ENCODE results near the gene IRF2.

The IRF2 gene

GRCh38 chr4:184362396-184362795 is 112.0 kb downstream of the IRF2 start:
- TF ChIP-seq TCF4 (CRISPR knock-in tag; IDR thresholded peaks at IDR 0.05; ENCODE audit: borderline replicate concordance), result no peak
- TF ChIP-seq ARNTL (CRISPR knock-in tag; IDR thresholded peaks at IDR 0.05; ENCODE audit: borderline replicate concordance, low read depth), result no peak
- no peak for TF ChIP-seq BACH2 (CRISPR knock-in tag; IDR thresholded peaks at IDR 0.05; ENCODE audit: borderline replicate concordance)
- no peak for TF ChIP-seq TOX (CRISPR knock-in tag; IDR thresholded peaks at IDR 0.05; ENCODE audit: borderline replicate concordance)
- TF ChIP-seq TSHZ2 (CRISPR knock-in tag; IDR thresholded peaks at IDR 0.05), result no peak
- TF ChIP-seq CSDC2 (CRISPR knock-in tag; IDR thresholded peaks at IDR 0.05), result no peak
- no peak for TF ChIP-seq ZC3H10 (CRISPR knock-in tag; IDR thresholded peaks at IDR 0.05)
- no peak for TF ChIP-seq RARB (CRISPR knock-in tag; IDR thresholded peaks at IDR 0.05)
- TF ChIP-seq, protein P1, sequence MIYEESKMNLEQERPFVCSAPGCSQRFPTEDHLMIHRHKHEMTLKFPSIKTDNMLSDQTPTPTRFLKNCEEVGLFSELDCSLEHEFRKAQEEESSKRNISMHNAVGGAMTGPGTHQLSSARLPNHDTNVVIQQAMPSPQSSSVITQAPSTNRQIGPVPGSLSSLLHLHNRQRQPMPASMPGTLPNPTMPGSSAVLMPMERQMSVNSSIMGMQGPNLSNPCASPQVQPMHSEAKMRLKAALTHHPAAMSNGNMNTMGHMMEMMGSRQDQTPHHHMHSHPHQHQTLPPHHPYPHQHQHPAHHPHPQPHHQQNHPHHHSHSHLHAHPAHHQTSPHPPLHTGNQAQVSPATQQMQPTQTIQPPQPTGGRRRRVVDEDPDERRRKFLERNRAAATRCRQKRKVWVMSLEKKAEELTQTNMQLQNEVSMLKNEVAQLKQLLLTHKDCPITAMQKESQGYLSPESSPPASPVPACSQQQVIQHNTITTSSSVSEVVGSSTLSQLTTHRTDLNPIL (CRISPR knock-in tag; IDR thresholded peaks at IDR 0.05; ENCODE audit: low read depth), result no peak
- no peak for TF ChIP-seq GLIS3 (CRISPR knock-in tag; IDR thresholded peaks at IDR 0.05)
- TF ChIP-seq, protein P2, sequence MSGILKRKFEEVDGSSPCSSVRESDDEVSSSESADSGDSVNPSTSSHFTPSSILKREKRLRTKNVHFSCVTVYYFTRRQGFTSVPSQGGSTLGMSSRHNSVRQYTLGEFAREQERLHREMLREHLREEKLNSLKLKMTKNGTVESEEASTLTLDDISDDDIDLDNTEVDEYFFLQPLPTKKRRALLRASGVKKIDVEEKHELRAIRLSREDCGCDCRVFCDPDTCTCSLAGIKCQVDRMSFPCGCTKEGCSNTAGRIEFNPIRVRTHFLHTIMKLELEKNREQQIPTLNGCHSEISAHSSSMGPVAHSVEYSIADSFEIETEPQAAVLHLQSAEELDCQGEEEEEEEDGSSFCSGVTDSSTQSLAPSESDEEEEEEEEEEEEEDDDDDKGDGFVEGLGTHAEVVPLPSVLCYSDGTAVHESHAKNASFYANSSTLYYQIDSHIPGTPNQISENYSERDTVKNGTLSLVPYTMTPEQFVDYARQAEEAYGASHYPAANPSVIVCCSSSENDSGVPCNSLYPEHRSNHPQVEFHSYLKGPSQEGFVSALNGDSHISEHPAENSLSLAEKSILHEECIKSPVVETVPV (CRISPR knock-in tag; IDR thresholded peaks at IDR 0.05), result no peak
- TF ChIP-seq ZNF8 (CRISPR knock-in tag; IDR thresholded peaks at IDR 0.05), result no peak
- TF ChIP-seq ISL1 (CRISPR knock-in tag; IDR thresholded peaks at IDR 0.05), result no peak
- TF ChIP-seq, protein P3, sequence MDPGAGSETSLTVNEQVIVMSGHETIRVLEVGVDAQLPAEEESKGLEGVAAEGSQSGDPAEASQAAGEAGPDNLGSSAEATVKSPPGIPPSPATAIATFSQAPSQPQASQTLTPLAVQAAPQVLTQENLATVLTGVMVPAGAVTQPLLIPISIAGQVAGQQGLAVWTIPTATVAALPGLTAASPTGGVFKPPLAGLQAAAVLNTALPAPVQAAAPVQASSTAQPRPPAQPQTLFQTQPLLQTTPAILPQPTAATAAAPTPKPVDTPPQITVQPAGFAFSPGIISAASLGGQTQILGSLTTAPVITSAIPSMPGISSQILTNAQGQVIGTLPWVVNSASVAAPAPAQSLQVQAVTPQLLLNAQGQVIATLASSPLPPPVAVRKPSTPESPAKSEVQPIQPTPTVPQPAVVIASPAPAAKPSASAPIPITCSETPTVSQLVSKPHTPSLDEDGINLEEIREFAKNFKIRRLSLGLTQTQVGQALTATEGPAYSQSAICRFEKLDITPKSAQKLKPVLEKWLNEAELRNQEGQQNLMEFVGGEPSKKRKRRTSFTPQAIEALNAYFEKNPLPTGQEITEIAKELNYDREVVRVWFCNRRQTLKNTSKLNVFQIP (CRISPR knock-in tag; IDR thresholded peaks at IDR 0.05; ENCODE audit: borderline replicate concordance, low read depth), result no peak
- no peak for ATAC-seq

DNA sequence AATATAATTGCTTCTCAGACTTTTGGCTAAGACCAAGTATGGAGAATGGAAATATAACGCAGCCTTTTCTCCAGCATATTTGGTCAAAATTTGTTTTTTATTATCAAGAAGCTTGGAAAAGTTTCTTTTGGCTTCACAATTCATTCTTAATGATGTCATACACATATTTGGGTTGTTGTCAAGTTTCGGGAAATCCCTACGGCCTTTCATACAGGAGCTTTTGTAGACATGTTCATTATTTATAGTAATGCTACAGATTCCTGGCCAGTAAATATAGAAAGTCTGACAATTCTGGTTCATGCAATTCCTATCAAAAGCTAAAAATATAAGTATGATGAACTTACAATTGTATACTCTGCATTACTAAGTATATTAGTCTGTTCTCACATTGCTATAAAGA is 112.9 kb downstream of the IRF2 start:
- no peak for ATAC-seq
- TF ChIP-seq, protein P1 (CRISPR knock-in tag; IDR thresholded peaks at IDR 0.05; ENCODE audit: low read depth), result no peak
- TF ChIP-seq RARB (CRISPR knock-in tag; IDR thresholded peaks at IDR 0.05) (no peak), OSR1 (CRISPR knock-in tag; IDR thresholded peaks at IDR 0.05) (no peak), ZNF70 (CRISPR knock-in tag; IDR thresholded peaks at IDR 0.05) (no peak), ZFP3 (CRISPR knock-in tag; IDR thresholded peaks at IDR 0.05) (no peak), SNAI2 (CRISPR knock-in tag; IDR thresholded peaks at IDR 0.05) (no peak), ESRRG (CRISPR knock-in tag; IDR thresholded peaks at IDR 0.05) (no peak), TCF4 (CRISPR knock-in tag; IDR thresholded peaks at IDR 0.05; ENCODE audit: borderline replicate concordance) (no peak), ZC3H10 (CRISPR knock-in tag; IDR thresholded peaks at IDR 0.05) (no peak), ZFP30 (CRISPR knock-in tag; IDR thresholded peaks at IDR 0.05) (no peak), PPARA (CRISPR knock-in tag; IDR thresholded peaks at IDR 0.05; ENCODE audit: borderline replicate concordance) (no peak), CSDC2 (CRISPR knock-in tag; IDR thresholded peaks at IDR 0.05) (no peak)
- TF ChIP-seq, protein P3 (CRISPR knock-in tag; IDR thresholded peaks at IDR 0.05; ENCODE audit: borderline replicate concordance, low read depth), result no peak
